ENCODE results near the gene PTPRN2. TPM values are rescaled to one million over a fixed set of nuclear protein-coding genes. Genes with fewer than 3 reads are reported as not detected.

PTPRN2 gene
- total and polyA plus RNA-seq, 4 donors = 18.1 to 69.9 (median 50.4) TPM

GRCh38 chr7:157499121-157499834, 1088.3 kb downstream of the PTPRN2 start:
- Histone ChIP-seq H3K4me3 (ENCODE audit: low read depth, low read length) (no peak overlapping the region), H3K9me3 (ENCODE audit: control insufficient read depth, insufficient read depth, low read length) (no peaks in the 10 kb centered on the region), H3K27me3 (ENCODE audit: control insufficient read depth, insufficient read depth, low read length) (no peaks in the 10 kb centered on the region), H3K4me1 (ENCODE audit: control insufficient read depth, insufficient read depth, low read length) (peaks cover 15% of the 10 kb centered on the region), H3K27ac (ENCODE audit: low read depth, low read length) (no peak overlapping the region), H3K36me3 (ENCODE audit: control insufficient read depth, insufficient read depth, low read length) (no peaks in the 10 kb centered on the region)
- DNase-seq (ENCODE audit: low read depth in 4 of 6, low spot score in 6 of 6) = no peak
- 81% methylated on average over 24 of the region's 27 CpGs for WGBS (ENCODE audit: insufficient coverage)

GRCh38 chr7:157498657-157499056, 1089.0 kb downstream of the PTPRN2 start:
- no peak overlapping the region for H3K4me3 ChIP-seq (ENCODE audit: low read depth, low read length)
- no peaks in the 10 kb centered on the region for H3K9me3 ChIP-seq (ENCODE audit: control insufficient read depth, insufficient read depth, low read length)
- no peak for DNase-seq (ENCODE audit: low read depth in 4 of 6, low spot score in 6 of 6)
- peaks cover 15% of the 10 kb centered on the region for H3K4me1 ChIP-seq (ENCODE audit: control insufficient read depth, insufficient read depth, low read length)
- no peaks in the 10 kb centered on the region for H3K27me3 ChIP-seq (ENCODE audit: control insufficient read depth, insufficient read depth, low read length)
- WGBS (ENCODE audit: insufficient coverage) = 48% methylated on average over 12 of the region's 12 CpGs
- no peak overlapping the region for H3K27ac ChIP-seq (ENCODE audit: low read depth, low read length)
- H3K36me3 ChIP-seq (ENCODE audit: control insufficient read depth, insufficient read depth, low read length) = no peaks in the 10 kb centered on the region

- WGBS (ENCODE audit: insufficient coverage) = 59% methylated on average over 25 of the region's 33 CpGs
- Histone ChIP-seq H3K27me3 (ENCODE audit: control insufficient read depth, insufficient read depth, low read length) (no peaks in the 10 kb centered on the region), H3K4me3 (ENCODE audit: low read depth, low read length) (no peak overlapping the region), H3K27ac (ENCODE audit: low read depth, low read length) (no peak overlapping the region), H3K9me3 (ENCODE audit: control insufficient read depth, insufficient read depth, low read length) (no peaks in the 10 kb centered on the region), H3K36me3 (ENCODE audit: control insufficient read depth, insufficient read depth, low read length) (no peaks in the 10 kb centered on the region), H3K4me1 (ENCODE audit: control insufficient read depth, insufficient read depth, low read length) (peaks cover 15% of the 10 kb centered on the region)
- peak in 1 of 6 donors; percentile 80 for DNase-seq (ENCODE audit: low read depth in 4 of 6, low spot score in 6 of 6)
Observed at GRCh38 chr7:157497744-157498651, 1089.6 kb downstream of the PTPRN2 start.

- Histone ChIP-seq H3K27me3 (ENCODE audit: control insufficient read depth, insufficient read depth, low read length) (no peaks in the 10 kb centered on the region), H3K4me1 (ENCODE audit: control insufficient read depth, insufficient read depth, low read length) (peaks cover 15% of the 10 kb centered on the region), H3K9me3 (ENCODE audit: control insufficient read depth, insufficient read depth, low read length) (no peaks in the 10 kb centered on the region), H3K4me3 (ENCODE audit: low read depth, low read length) (no peak overlapping the region), H3K27ac (ENCODE audit: low read depth, low read length) (no peak overlapping the region), H3K36me3 (ENCODE audit: control insufficient read depth, insufficient read depth, low read length) (no peaks in the 10 kb centered on the region)
- DNase-seq (ENCODE audit: low read depth in 4 of 6, low spot score in 6 of 6) = no peak
- WGBS (ENCODE audit: insufficient coverage) = 84% methylated on average over 8 of the region's 8 CpGs
Observed at GRCh38 chr7:157497367-157497743, 1090.3 kb downstream of the PTPRN2 start.

- Histone ChIP-seq H3K9me3 (ENCODE audit: control insufficient read depth, insufficient read depth, low read length) (no peaks in the 10 kb centered on the region), H3K36me3 (ENCODE audit: control insufficient read depth, insufficient read depth, low read length) (no peaks in the 10 kb centered on the region), H3K27ac (ENCODE audit: low read depth, low read length) (no peak overlapping the region), H3K4me3 (ENCODE audit: low read depth, low read length) (no peak overlapping the region), H3K4me1 (ENCODE audit: control insufficient read depth, insufficient read depth, low read length) (peaks cover 15% of the 10 kb centered on the region), H3K27me3 (ENCODE audit: control insufficient read depth, insufficient read depth, low read length) (no peaks in the 10 kb centered on the region)
- no peak for DNase-seq (ENCODE audit: low read depth in 4 of 6, low spot score in 6 of 6)
- 51% methylated on average over 24 of the region's 31 CpGs for WGBS (ENCODE audit: insufficient coverage)
Observed at GRCh38 chr7:157496416-157497275, 1091.0 kb downstream of the PTPRN2 start.

GRCh38 chr7:157495594-157495993, 1092.0 kb downstream of the PTPRN2 start:
- peaks cover 15% of the 10 kb centered on the region for H3K4me1 ChIP-seq (ENCODE audit: control insufficient read depth, insufficient read depth, low read length)
- no peak overlapping the region for H3K4me3 ChIP-seq (ENCODE audit: low read depth, low read length)
- no peaks in the 10 kb centered on the region for H3K36me3 ChIP-seq (ENCODE audit: control insufficient read depth, insufficient read depth, low read length)
- DNase-seq (ENCODE audit: low read depth in 4 of 6, low spot score in 6 of 6) = no peak
- no peaks in the 10 kb centered on the region for H3K27me3 ChIP-seq (ENCODE audit: control insufficient read depth, insufficient read depth, low read length)
- H3K27ac ChIP-seq (ENCODE audit: low read depth, low read length) = no peak overlapping the region
- H3K9me3 ChIP-seq (ENCODE audit: control insufficient read depth, insufficient read depth, low read length) = no peaks in the 10 kb centered on the region
- WGBS (ENCODE audit: insufficient coverage) = 91% methylated on average over 10 of the region's 13 CpGs

GRCh38 chr7:157495177-157495553, 1092.5 kb downstream of the PTPRN2 start:
- H3K9me3 ChIP-seq (ENCODE audit: control insufficient read depth, insufficient read depth, low read length) = no peaks in the 10 kb centered on the region
- no CpG with 5 or more reads among the region's 2 CpGs for WGBS (ENCODE audit: insufficient coverage)
- no peak overlapping the region for H3K4me3 ChIP-seq (ENCODE audit: low read depth, low read length)
- H3K27ac ChIP-seq (ENCODE audit: low read depth, low read length) = no peak overlapping the region
- peaks cover 15% of the 10 kb centered on the region for H3K4me1 ChIP-seq (ENCODE audit: control insufficient read depth, insufficient read depth, low read length)
- DNase-seq (ENCODE audit: low read depth in 4 of 6, low spot score in 6 of 6) = no peak
- no peaks in the 10 kb centered on the region for H3K27me3 ChIP-seq (ENCODE audit: control insufficient read depth, insufficient read depth, low read length)
- H3K36me3 ChIP-seq (ENCODE audit: control insufficient read depth, insufficient read depth, low read length) = no peaks in the 10 kb centered on the region

GRCh38 chr7:157494506-157495176, 1093.0 kb downstream of the PTPRN2 start:
- Histone ChIP-seq H3K9me3 (ENCODE audit: control insufficient read depth, insufficient read depth, low read length) (no peaks in the 10 kb centered on the region), H3K4me1 (ENCODE audit: control insufficient read depth, insufficient read depth, low read length) (peaks cover 15% of the 10 kb centered on the region), H3K27me3 (ENCODE audit: control insufficient read depth, insufficient read depth, low read length) (no peaks in the 10 kb centered on the region), H3K27ac (ENCODE audit: low read depth, low read length) (no peak overlapping the region), H3K4me3 (ENCODE audit: low read depth, low read length) (no peak overlapping the region), H3K36me3 (ENCODE audit: control insufficient read depth, insufficient read depth, low read length) (no peaks in the 10 kb centered on the region)
- 87% methylated on average over 10 of the region's 12 CpGs for WGBS (ENCODE audit: insufficient coverage)
- no peak for DNase-seq (ENCODE audit: low read depth in 4 of 6, low spot score in 6 of 6)

- H3K36me3 ChIP-seq (ENCODE audit: control insufficient read depth, insufficient read depth, low read length) = no peaks in the 10 kb centered on the region
- H3K27ac ChIP-seq (ENCODE audit: low read depth, low read length) = no peak overlapping the region
- H3K4me1 ChIP-seq (ENCODE audit: control insufficient read depth, insufficient read depth, low read length) = peaks cover 15% of the 10 kb centered on the region
- WGBS (ENCODE audit: insufficient coverage) = 90% methylated on average over 3 of the region's 4 CpGs
- H3K9me3 ChIP-seq (ENCODE audit: control insufficient read depth, insufficient read depth, low read length) = no peaks in the 10 kb centered on the region
- no peaks in the 10 kb centered on the region for H3K27me3 ChIP-seq (ENCODE audit: control insufficient read depth, insufficient read depth, low read length)
- no peak overlapping the region for H3K4me3 ChIP-seq (ENCODE audit: low read depth, low read length)
- no peak for DNase-seq (ENCODE audit: low read depth in 4 of 6, low spot score in 6 of 6)
Observed at GRCh38 chr7:157493776-157494175, 1093.8 kb downstream of the PTPRN2 start.
